H1 (cell line): ENCODE results near the gene TNFRSF14. TPM values are rescaled to one million over a fixed set of nuclear protein-coding genes. Genes with fewer than 3 reads are reported as not detected.
A peak's percentile ranks its signal among the peaks of the same experiment; 100 is the strongest.

Experiments used
- CTCF ChIA-PET: fragments of 300-600 bp; sonication (Branson Sonifier 250); formaldehyde crosslinking; loops from one replicate; lab custom pipeline; 2021; ENCODE audit not compliant: partially characterized antibody; lab: Charles Lee
- POLR2A ChIA-PET: fragments of 300-600 bp; sonication (Branson Sonifier 250); formaldehyde crosslinking; loops from one replicate; lab custom pipeline; 2021; ENCODE audit warnings: inconsistent platforms; ENCODE audit not compliant: partially characterized antibody; lab: Charles Lee
- DNase-seq, 2 experiments: peaks; one replicate each; pipeline versions ENCODE4 v3.0.0 to v3.0.0-alpha.2; 2010 to 2022; ENCODE audit warnings: low spot score in 2 of 2, low read depth in 1 of 2, mixed read lengths in 1 of 2
- FAIRE-seq: peaks from 2 replicates; lab custom pipeline; 2011; peaks lifted over from hg19 to GRCh38; lab: Jason Lieb, UNC
- H2AFZ ChIP-seq: 2 replicates; pipeline ENCODE4 v1.8.1; 2012; ENCODE audit warnings: low read length, inconsistent platforms
- H2AK5ac ChIP-seq: 2 replicates; pipeline ENCODE4 v1.6.1; 2013; ENCODE audit warnings: low read depth, low read length
- H2BK120ac ChIP-seq: replicated peaks from 2 replicates; pipeline ENCODE3; 2013; ENCODE audit warnings: low read depth, low read length, inconsistent platforms
- H2BK12ac ChIP-seq: 2 replicates; pipeline ENCODE4 v1.6.1; 2013; ENCODE audit warnings: low read depth, low read length
- H2BK15ac ChIP-seq: 2 replicates; pipeline ENCODE4 v1.6.1; 2013; ENCODE audit warnings: low read length
- H2BK20ac ChIP-seq: 2 replicates; pipeline ENCODE4 v1.6.1; 2013; ENCODE audit warnings: low read length
- H2BK5ac ChIP-seq: 2 replicates; pipeline ENCODE4 v1.6.1; 2013; ENCODE audit warnings: low read depth, low read length
- H3K14ac ChIP-seq: 2 replicates; pipeline ENCODE4 v1.6.1; 2013; ENCODE audit warnings: inconsistent platforms; ENCODE audit not compliant: insufficient read length
- H3K18ac ChIP-seq: 2 replicates; pipeline ENCODE4 v1.6.1; 2013; ENCODE audit warnings: low read length; ENCODE audit errors: extremely low read depth
- H3K23ac ChIP-seq: 2 replicates; pipeline ENCODE4 v1.6.1; 2013; ENCODE audit warnings: inconsistent platforms; ENCODE audit not compliant: insufficient read length
- H3K23me2 ChIP-seq: 2 replicates; pipeline ENCODE4 v1.6.1; 2013; ENCODE audit warnings: low read depth, low read length
- H3K27ac ChIP-seq: 2 replicates; pipeline ENCODE4 v1.6.1; 2011; ENCODE audit warnings: low read depth, low read length, inconsistent platforms
- H3K27me3 ChIP-seq, 4 experiments: replicated peaks in 1 of 4; 1 replicate in 1 of 4; 2 replicates in 3 of 4; pipeline versions ENCODE4 v1.6.1 to v1.8.1; 2011 to 2013; ENCODE audit warnings: low read length in 3 of 4, mild to moderate bottlenecking in 3 of 4, inconsistent platforms in 2 of 4, mixed read lengths in 2 of 4, moderate library complexity in 1 of 4; ENCODE audit not compliant: control insufficient read depth in 3 of 4, insufficient read depth in 3 of 4; ENCODE audit errors: extremely low read depth in 1 of 4
- H3K36me3 ChIP-seq, 4 experiments: 2 replicates each; pipeline versions ENCODE4 v1.6.1 to v1.8.1; 2011 to 2013; ENCODE audit warnings: mild to moderate bottlenecking in 4 of 4, low read length in 3 of 4, moderate library complexity in 2 of 4, control low read depth in 1 of 4, inconsistent platforms in 1 of 4; ENCODE audit not compliant: insufficient read depth in 4 of 4, control insufficient read depth in 2 of 4
- H3K4ac ChIP-seq: replicated peaks from 2 replicates; pipeline ENCODE3; 2013; ENCODE audit warnings: low read length, low read depth, mixed read lengths, inconsistent platforms; ENCODE audit not compliant: insufficient read length
- H3K4me1 ChIP-seq, 4 experiments: replicated peaks in 1 of 4; 1 replicate in 1 of 4; 2 replicates in 3 of 4; pipeline versions ENCODE4 v1.6.1 to v1.8.1; 2011 to 2013; ENCODE audit warnings: low read length in 3 of 4, inconsistent platforms in 2 of 4, mixed read lengths in 1 of 4; ENCODE audit not compliant: insufficient read depth in 4 of 4, control insufficient read depth in 3 of 4
- H3K4me2 ChIP-seq, 2 experiments: 2 replicates each; pipeline versions ENCODE4 v1.6.1 to v1.8.1; 2011 to 2013; ENCODE audit warnings: low read depth in 2 of 2, low read length in 2 of 2, control low read depth in 1 of 2, inconsistent platforms in 1 of 2, mild to moderate bottlenecking in 1 of 2; ENCODE audit not compliant: insufficient read depth in 1 of 2
- H3K4me3 ChIP-seq, 4 experiments: fragments of 200-600, 300-600 bp in 1 of 4; sonication (generic), shearing (Covaris generic), sonication (Bioruptor Twin) in 1 of 4; 2 replicates each; pipeline versions ENCODE4 v1.5.1 to v1.8.1; 2011 to 2016; ENCODE audit warnings: low read length in 4 of 4, low read depth in 3 of 4, control low read depth in 2 of 4, inconsistent platforms in 2 of 4, mild to moderate bottlenecking in 2 of 4, mixed read lengths in 1 of 4, moderate library complexity in 1 of 4; ENCODE audit not compliant: insufficient read depth in 2 of 4; ENCODE audit errors: extremely low read depth in 1 of 4
- H3K56ac ChIP-seq: replicated peaks from 2 replicates; pipeline ENCODE3; 2013; ENCODE audit warnings: low read depth, mild to moderate bottlenecking, mixed read lengths, low read length, inconsistent platforms; ENCODE audit not compliant: insufficient read length
- H3K79me1 ChIP-seq: 2 replicates; pipeline ENCODE4 v1.6.1; 2013; ENCODE audit warnings: low read depth, low read length, control low read depth
- H3K79me2 ChIP-seq, 2 experiments: 2 replicates each; pipeline versions ENCODE4 v1.6.1 to v1.8.1; 2012 to 2013; ENCODE audit warnings: low read length in 2 of 2, mild to moderate bottlenecking in 2 of 2, inconsistent platforms in 1 of 2; ENCODE audit not compliant: insufficient read depth in 2 of 2, control insufficient read depth in 1 of 2
- H3K9ac ChIP-seq, 4 experiments: replicated peaks in 1 of 4; 1 replicate in 1 of 4; 2 replicates in 3 of 4; pipeline versions ENCODE4 v1.6.1 to v1.8.1; 2011 to 2013; ENCODE audit warnings: low read depth in 3 of 4, low read length in 3 of 4, control low read depth in 2 of 4, mild to moderate bottlenecking in 2 of 4, moderate library complexity in 2 of 4, inconsistent platforms in 1 of 4; ENCODE audit errors: extremely low read depth in 1 of 4
- H3K9me3 ChIP-seq, 2 experiments: 2 replicates each; pipeline versions ENCODE4 v1.6.1 to v1.8.1; 2012 to 2013; ENCODE audit warnings: mild to moderate bottlenecking in 2 of 2, moderate library complexity in 2 of 2, control low read depth in 1 of 2, inconsistent platforms in 1 of 2, low read depth in 1 of 2, low read length in 1 of 2, mixed read lengths in 1 of 2; ENCODE audit not compliant: insufficient read depth in 2 of 2
- H4K20me1 ChIP-seq, 2 experiments: replicated peaks in 1 of 2; 2 replicates each; pipeline versions ENCODE3 to v1.8.1; 2011 to 2013; ENCODE audit warnings: inconsistent platforms in 2 of 2, low read length in 2 of 2, mild to moderate bottlenecking in 1 of 2; ENCODE audit not compliant: insufficient read depth in 2 of 2, control insufficient read depth in 1 of 2
- H4K5ac ChIP-seq: 2 replicates; pipeline ENCODE4 v1.6.1; 2013; ENCODE audit warnings: low read length, low read depth, mixed read lengths, inconsistent platforms; ENCODE audit not compliant: insufficient read length
- H4K8ac ChIP-seq: 2 replicates; pipeline ENCODE4 v1.8.0; 2013; ENCODE audit warnings: mild to moderate bottlenecking, moderate library complexity, low read length, inconsistent platforms; ENCODE audit not compliant: insufficient read depth; ENCODE audit errors: extremely low read depth
- H4K91ac ChIP-seq: replicated peaks from 2 replicates; pipeline ENCODE3; 2013; ENCODE audit warnings: low read length, mixed read lengths, inconsistent platforms; ENCODE audit not compliant: insufficient read length
- CREB1 ChIP-seq: IDR thresholded peaks from 2 replicates; pipeline ENCODE4 v1.6.1; 2012; ENCODE audit warnings: inconsistent platforms
- EGR1 ChIP-seq: IDR thresholded peaks from 2 replicates; pipeline ENCODE4 v1.6.1; 2011; ENCODE audit warnings: low read depth, low read length, borderline replicate concordance
- POLR2A ChIP-seq, 2 experiments: IDR thresholded peaks; 1 replicate in 1 of 2; 2 replicates in 1 of 2; pipeline ENCODE4 v1.6.1; 2011; ENCODE audit warnings: low read depth in 2 of 2, low read length in 2 of 2, mild to moderate bottlenecking in 2 of 2; ENCODE audit errors: control extremely low read depth in 1 of 2
- SRF ChIP-seq: IDR thresholded peaks from 2 replicates; pipeline ENCODE4 v1.6.1; 2011; ENCODE audit warnings: mild to moderate bottlenecking, low read depth, low read length, moderate library complexity
- WGBS, 2 experiments: shearing (Covaris generic) in 1 of 2; methylation state at CpG; one replicate each; pipeline versions ENCODE4 v1.1.6 to v1.1.7; 2013 to 2015; ENCODE audit warnings: low lambda C conversion rate in 2 of 2, mixed read lengths in 2 of 2, inconsistent platforms in 1 of 2, low coverage in 1 of 2, missing lambda C conversion rate in 1 of 2; ENCODE audit not compliant: insufficient replicate concordance in 2 of 2, insufficient coverage in 1 of 2, insufficient read length in 1 of 2; ENCODE audit errors: extremely low coverage in 1 of 2, missing lambda C conversion rate in 1 of 2; 5-methylcytosine and 5-hydroxymethylcytosine counted together
- polyA plus RNA-seq, 7 experiments: library from polyadenylated mRNA; depleted of rRNA in 3 of 7; stranded (reverse) in 5 of 7; unstranded in 2 of 7; fragments of >200 nt in 5 of 7; fragments of 200-250 nt in 2 of 7; gene quantifications; 1 replicate in 5 of 7; 2 replicates in 1 of 7; 4 replicates in 1 of 7; pipeline versions ENCODE4 v1.2.1 to v1.2.3, GENCODE V29; 2011 to 2013; ENCODE audit warnings: missing spikeins in 2 of 7, mixed read lengths in 2 of 7
- total RNA-seq: library from RNA; stranded (reverse); fragmentation: NEBNext Ultra II Directional; extraction: Animal tissue kit (Norgen Biotek cat#: 25700); gene quantifications from 2 replicates; pipeline ENCODE4 v1.2.1, GENCODE V29; 2021

TNFRSF14 gene
- total and polyA plus RNA-seq, 2 of the 8 experiments (the other 6 are each of a cell fraction or from before 2014, with no cell fraction given) = 0.36 to 0.50 TPM

DNA sequence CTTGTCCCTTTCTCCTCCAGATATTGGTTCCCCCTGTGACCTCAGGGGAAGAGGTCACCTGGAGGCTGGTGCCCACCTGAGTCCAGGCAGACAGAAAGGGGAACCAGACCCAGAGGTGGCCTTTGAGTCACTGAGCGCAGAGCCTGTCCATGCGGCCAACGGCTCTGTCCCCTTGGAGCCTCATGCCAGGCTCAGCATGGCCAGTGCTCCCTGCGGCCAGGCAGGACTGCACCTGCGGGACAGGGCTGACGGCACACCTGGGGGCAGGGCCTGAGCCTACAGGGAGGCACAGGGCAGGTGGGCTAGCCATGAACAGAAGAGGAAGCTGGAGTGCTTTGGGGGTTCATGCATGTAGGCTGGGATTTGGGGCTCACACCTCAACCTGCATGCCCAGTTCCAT lies 2.7 kb downstream of the TNFRSF14 start:
- H2AFZ ChIP-seq = no peak overlapping the region
- TF ChIP-seq EGR1 (no peak), CREB1 (no peak), SRF (no peak), POLR2A (IDR thresholded peaks at IDR 0.05; ENCODE audit: control extremely low read depth in 1 of 2, low read depth in 2 of 2, low read length in 2 of 2) (no peak)
- TF ChIP-seq, all 59 proteins: peak for 0
- Histone ChIP-seq H4K5ac (no peak overlapping the region), H3K79me1 (no peaks in the 10 kb centered on the region), H3K27ac (no peak overlapping the region), H3K4me1 (peaks cover 0 to 6% (median 0%) of the 10 kb centered on the region in 4 experiments; a peak in 2 of 7 replicates), H2BK12ac (no peak overlapping the region), H3K36me3 (no peaks in the 10 kb centered on the region), H3K9me3 (no peaks in the 10 kb centered on the region; a peak in 1 of 4 replicates), H4K20me1 (no peaks in the 10 kb centered on the region), H3K23ac (no peak overlapping the region), H3K14ac (no peak overlapping the region), H4K91ac (peak overlapping the region; percentile 40), H4K8ac (peak overlapping the region; percentile 22; the same call in 1 of the 2 replicates), H2BK120ac (no peak overlapping the region), H3K4me2 (no peak overlapping the region), H3K56ac (no peak overlapping the region), H3K79me2 (no peaks in the 10 kb centered on the region), H3K4me3 (no peak overlapping the region), H2AK5ac (no peak overlapping the region), H3K4ac (no peak overlapping the region), H2BK15ac (no peak overlapping the region), H3K9ac (no peak overlapping the region), H3K27me3 (no peaks in the 10 kb centered on the region), H3K18ac (no peak overlapping the region), H3K23me2 (no peaks in the 10 kb centered on the region), H2BK20ac (no peak overlapping the region), H2BK5ac (no peak overlapping the region)
- ChIA-PET CTCF (interaction anchor here (0.6 to 0.8 kb wide), 2 partner anchors 10 to 23 kb away, joined by 3 to 4 read pairs; no protein-coding TSS in a partner anchor), POLR2A (no interaction called here)
- 94% methylated on average over 4 of the region's 6 CpGs; no CpG with 5 or more reads in 1 of the 2 experiments for WGBS, 2 experiments
- DNase-seq = no peak
- no peak for FAIRE-seq
